GM18499 (cell line): ENCODE measurements around the gene GPNMB.
"Not testable (repeated sequence)": the region's sequence is repeated elsewhere in the genome, so short reads cannot be mapped to it uniquely, and the experiment has no call there.

ENCODE experiments used
- ATAC-seq: cut with Tn5 transposase; IDR thresholded peaks from one replicate; pipeline ENCODE4 v1.9.1; 2021; ENCODE audit warnings: moderate number of reproducible peaks; ENCODE audit not compliant: insufficient read depth, unreplicated experiment

The GPNMB gene

GRCh38 chr7:23246555-23246954 is at the start of gene GPNMB:
TSS of gene GPNMB (plus strand) at chr7:23246775. CDS start at chr7:23246858, 83 bp downstream.
- no peak for ATAC-seq

- not testable (repeated sequence) for ATAC-seq
Observed at GRCh38 chr7:23197745-23198144, 48.8 kb upstream of the GPNMB start.

GRCh38 chr7:23200331-23200730 is 46.2 kb upstream of the GPNMB start:
- no peak for ATAC-seq

GRCh38 chr7:23204241-23204640 is 42.3 kb upstream of the GPNMB start:
- ATAC-seq, result no peak

GRCh38 chr7:23205577-23205908 is 41.0 kb upstream of the GPNMB start:
- no peak for ATAC-seq

- ATAC-seq, result no peak
Observed at GRCh38 chr7:23205909-23206767, 40.4 kb upstream of the GPNMB start.

- no peak for ATAC-seq
Observed at GRCh38 chr7:23207021-23207420, 39.6 kb upstream of the GPNMB start.

GRCh38 chr7:23207884-23208283 is 38.7 kb upstream of the GPNMB start:
- ATAC-seq, result no peak

GRCh38 chr7:23208316-23208715 is 38.3 kb upstream of the GPNMB start:
- no peak for ATAC-seq

- no peak for ATAC-seq
Observed at GRCh38 chr7:23210506-23210905, 36.1 kb upstream of the GPNMB start.

GRCh38 chr7:23211589-23211988 is 35.0 kb upstream of the GPNMB start:
- no peak for ATAC-seq

GRCh38 chr7:23212395-23212794 is 34.2 kb upstream of the GPNMB start:
- no peak for ATAC-seq

GRCh38 chr7:23212841-23213240 is 33.7 kb upstream of the GPNMB start:
- ATAC-seq, result no peak

- ATAC-seq, result no peak
Observed at GRCh38 chr7:23213755-23214154, 32.8 kb upstream of the GPNMB start.

- no peak for ATAC-seq
Observed at GRCh38 chr7:23214423-23214822, 32.2 kb upstream of the GPNMB start.

- no peak for ATAC-seq
Observed at GRCh38 chr7:23214938-23215337, 31.6 kb upstream of the GPNMB start.

GRCh38 chr7:23216021-23216420 is 30.6 kb upstream of the GPNMB start:
- no peak for ATAC-seq

GRCh38 chr7:23218196-23218595 is 28.4 kb upstream of the GPNMB start:
- ATAC-seq, result no peak

- ATAC-seq, result no peak
Observed at GRCh38 chr7:23220690-23221305, 25.8 kb upstream of the GPNMB start.

- ATAC-seq, result no peak
Observed at GRCh38 chr7:23222439-23223030, 24.0 kb upstream of the GPNMB start.

GRCh38 chr7:23224364-23224763 is 22.2 kb upstream of the GPNMB start:
- ATAC-seq, result not testable (repeated sequence)
